Activated T-cell treated with anti-CD3 and anti-CD28 coated beads, Interleukin-2, amount 50 U/mL, for 1 hour (primary cell): Measurements from ENCODE around the gene KIAA0319L.
"Not testable (repeated sequence)": the region's sequence is repeated elsewhere in the genome, so short reads cannot be mapped to it uniquely, and the experiment has no call there.

Experiments used
- DNase-seq: peaks from one replicate; pipeline ENCODE4 v3.0.0-alpha.2; 2020

KIAA0319L gene

GRCh38 chr1:35557118-35557610, at the start of gene KIAA0319L:
TSS of gene KIAA0319L (minus strand) at chr1:35557403. CDS start at chr1:35554491, 2,912 bp downstream.
- no peak for DNase-seq

DNA sequence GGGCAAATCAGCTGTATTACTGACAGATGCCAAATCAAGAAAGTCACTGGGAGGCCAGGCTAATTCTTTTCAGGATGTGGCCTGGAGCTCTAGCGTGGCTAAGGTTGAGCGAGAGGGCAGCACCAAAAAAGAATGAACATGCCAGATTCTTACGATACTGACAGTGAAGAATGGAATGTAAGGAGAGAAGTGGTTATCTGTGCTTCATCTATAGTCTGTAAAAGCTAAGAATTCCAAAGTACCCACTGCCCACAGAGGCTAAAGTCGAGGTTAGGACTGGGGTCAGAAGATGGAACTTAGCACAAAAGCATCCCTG, 48.6 kb upstream of the KIAA0319L start:
- DNase-seq, result no peak

DNA sequence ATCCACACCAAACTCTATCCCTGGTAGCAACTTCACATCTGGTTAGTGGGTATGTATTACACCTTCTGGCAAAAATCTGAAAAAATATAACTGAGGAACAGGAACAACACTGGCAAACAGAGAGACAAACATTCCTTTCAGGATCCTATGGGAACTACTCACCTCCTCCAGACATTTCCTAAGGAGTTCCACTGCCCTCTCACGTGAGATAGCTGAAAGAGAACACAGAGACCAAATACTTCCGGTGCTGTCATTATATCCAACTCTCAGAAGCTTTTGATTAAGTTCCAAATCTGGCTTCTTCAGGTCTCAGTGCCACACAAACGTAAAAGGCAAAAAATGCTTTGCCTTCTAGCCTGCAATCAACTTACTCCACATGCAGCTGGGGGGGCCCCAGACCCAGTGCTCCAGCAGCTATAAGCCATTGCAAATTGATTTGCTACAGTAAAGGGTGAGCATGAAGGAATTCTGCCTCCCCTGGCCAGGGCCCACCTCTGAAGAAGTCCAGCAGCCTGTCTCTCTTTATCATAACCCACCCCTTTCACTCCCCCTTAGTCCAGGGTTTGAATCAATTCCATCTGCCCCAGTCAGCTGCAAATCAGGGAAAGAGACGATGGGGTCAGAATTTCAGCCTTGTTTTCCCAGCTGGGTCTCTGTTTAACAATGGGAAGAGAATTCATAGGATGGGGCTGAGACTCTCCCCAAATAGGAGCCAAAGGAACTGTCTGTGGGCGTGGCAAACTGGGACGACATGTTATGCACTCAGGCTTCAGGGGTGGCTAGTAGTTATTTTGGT, 48.1 kb upstream of the KIAA0319L start:
- no peak for DNase-seq

DNA sequence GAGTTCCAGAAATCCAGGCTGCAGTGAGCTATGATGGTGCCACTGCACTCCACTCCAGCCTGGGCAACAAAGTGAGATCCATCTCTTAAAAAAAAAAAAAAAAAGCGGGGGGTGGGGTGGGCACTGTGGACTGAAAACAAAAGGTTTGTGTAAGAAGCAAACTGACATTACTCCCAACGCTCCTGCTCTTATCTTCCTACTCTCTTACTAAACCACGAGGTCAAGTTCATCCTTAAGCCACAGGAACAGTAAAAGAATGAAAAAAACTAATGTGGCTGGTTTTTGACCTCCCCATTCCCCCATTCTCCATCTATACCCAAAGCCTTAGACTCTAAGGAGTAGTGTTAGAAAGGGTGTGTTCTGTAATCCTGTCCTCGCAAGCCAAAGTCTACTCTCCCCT, 46.7 kb upstream of the KIAA0319L start:
- no peak for DNase-seq

DNA sequence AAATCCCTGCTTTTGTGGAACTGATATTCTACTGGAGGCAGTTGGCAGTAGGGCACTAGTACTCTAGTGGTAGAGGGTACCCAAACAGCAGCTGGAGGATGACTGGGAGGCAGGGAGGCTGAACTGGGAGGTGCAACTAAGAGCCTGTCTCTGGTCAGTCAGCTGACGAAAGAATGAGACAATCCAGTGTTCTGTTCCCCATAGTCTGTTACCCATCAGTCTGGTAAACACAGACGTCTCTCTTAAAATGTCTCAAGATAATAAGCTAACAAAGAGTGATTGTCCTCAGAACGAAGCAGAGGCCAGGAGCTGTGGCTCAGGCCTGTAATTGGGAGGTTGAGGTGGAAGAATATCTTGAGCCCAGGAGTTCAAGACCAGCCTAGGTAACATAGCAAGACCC, 46.3 kb upstream of the KIAA0319L start:
- no peak for DNase-seq

GRCh38 chr1:35600593-35600992, 43.4 kb upstream of the KIAA0319L start:
- no peak for DNase-seq

DNA sequence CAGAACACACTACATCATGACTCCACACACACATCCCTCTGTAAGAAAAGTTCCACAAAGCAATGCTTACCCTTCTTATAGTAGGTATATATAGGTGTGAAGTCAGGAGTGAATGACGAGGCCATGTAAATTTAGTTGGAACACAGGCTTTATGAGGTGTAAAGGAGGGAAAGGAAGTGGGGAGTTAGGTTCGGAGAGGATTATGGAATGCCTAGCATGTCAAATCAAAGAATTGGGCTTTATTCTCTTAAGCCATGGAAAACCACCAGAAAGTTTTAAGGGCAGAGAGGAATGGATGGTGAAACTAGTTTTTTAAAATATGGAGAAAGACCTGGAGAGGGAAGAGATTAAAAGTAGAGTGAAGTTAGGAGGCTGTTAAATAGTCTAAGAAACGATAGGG, 42.2 kb upstream of the KIAA0319L start:
- no peak for DNase-seq

- DNase-seq, result no peak
Measured at GRCh38 chr1:35598895-35599294, 41.7 kb upstream of the KIAA0319L start.

GRCh38 chr1:35597870-35598269, 40.7 kb upstream of the KIAA0319L start:
- no peak for DNase-seq

GRCh38 chr1:35595684-35596083, 38.5 kb upstream of the KIAA0319L start:
- no peak for DNase-seq

- DNase-seq, result no peak
Measured at GRCh38 chr1:35594005-35594760, 37.0 kb upstream of the KIAA0319L start.

DNA sequence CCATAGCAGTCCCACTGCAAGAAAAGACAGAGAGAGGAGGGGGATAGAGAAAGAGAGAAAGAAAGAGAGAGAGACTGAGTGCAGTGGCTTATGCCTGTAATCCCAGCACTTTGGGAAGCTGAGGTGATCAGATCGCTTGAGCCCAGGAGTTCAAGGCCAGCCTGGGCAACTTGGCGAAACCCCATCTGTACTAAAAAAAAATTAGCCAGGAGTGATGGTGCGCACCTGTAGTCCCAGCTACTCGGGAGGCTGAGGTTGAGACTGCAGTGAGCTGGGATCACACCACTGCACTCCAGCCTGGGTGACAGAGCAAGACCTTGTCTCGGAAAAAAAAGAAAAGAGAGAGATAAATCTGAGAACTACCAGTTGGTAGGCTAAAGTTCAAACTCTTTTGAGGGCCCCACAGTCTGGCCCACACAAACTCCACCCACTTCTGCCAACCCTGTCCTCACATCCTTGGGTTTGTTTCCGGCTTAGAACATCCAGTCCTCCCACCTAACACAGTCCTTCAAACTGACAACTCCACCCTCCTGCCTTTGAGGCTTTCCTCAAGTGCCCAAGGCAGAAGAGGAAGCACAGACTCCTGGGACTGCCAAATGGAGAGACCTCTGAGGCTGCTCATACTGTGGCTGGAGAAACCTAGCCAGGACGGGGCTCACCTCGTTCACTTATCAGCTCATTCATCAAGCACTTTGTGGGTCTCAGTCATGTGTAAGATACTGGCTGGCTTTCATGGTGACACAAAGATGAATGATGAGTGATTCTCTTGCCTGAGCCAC, 36.0 kb upstream of the KIAA0319L start:
- DNase-seq, result no peak

- no peak for DNase-seq
Measured at GRCh38 chr1:35591211-35591610, 34.0 kb upstream of the KIAA0319L start.

GRCh38 chr1:35590476-35591040, 33.4 kb upstream of the KIAA0319L start:
- DNase-seq, result no peak

DNA sequence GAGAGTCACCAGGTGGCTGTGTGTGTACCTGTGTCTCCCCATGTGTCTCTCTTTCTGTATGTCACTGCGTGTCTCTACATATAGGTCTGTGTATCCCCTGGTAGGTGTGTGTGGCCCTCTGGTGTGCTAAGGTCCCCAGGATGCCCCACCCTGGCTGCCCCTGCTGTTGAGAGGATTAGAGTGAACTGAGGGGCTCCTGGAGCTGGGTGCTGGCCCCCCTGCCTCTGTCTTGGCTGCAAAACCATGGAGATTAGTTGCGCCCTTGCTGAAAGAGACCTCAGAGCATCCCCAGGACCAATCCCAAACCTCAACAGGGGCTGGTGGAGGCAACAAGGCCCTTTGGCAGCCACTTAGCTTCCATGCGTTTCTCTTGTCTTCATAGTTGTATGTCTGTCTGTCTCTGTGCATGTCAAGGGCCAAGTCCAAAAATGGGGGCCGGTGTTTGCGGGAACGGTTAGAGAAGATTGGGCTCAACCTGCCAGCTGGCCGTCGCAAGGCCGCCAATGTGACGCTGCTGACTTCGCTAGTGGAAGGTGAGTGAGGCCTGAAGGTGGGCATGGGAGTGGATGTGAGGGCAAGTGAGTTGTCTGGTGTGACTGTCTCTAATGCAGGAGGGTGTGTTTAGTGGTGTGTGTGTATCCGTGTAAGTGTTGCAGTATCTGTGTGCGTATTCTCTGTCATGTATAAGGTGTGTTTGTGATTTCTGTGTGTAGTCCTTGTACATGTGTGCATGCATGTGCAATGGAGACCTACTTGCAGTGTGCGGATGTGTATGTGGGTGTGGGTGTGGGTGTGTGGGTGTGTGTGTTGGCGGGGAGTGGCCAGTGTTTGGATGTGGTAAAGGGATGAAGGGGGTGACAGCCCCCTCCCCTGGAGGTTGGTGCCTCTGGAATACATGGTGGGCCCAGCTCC, 32.6 kb upstream of the KIAA0319L start:
- no peak for DNase-seq

- DNase-seq, result no peak
Measured at GRCh38 chr1:35588197-35588910, 31.2 kb upstream of the KIAA0319L start.

DNA sequence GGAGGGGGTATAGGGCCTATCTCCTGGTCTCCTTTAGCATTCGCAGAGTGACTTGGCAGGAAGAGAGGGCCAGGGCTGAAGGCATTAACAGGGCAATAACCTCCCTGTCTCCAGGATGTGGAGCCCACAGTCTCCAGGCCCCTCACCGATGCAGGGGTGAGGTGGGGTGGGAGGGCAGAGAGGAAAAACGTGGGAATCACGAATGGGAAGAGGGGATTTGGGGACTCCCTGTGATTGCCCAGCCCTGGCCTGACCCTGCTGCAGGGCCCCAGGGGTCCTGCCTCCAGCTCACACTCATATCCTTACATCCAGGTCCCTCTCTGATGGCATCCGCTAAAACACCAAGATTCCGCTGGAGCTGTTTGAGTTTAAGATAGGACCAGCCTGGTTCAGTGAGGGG, 30.5 kb upstream of the KIAA0319L start:
- DNase-seq, result no peak

DNA sequence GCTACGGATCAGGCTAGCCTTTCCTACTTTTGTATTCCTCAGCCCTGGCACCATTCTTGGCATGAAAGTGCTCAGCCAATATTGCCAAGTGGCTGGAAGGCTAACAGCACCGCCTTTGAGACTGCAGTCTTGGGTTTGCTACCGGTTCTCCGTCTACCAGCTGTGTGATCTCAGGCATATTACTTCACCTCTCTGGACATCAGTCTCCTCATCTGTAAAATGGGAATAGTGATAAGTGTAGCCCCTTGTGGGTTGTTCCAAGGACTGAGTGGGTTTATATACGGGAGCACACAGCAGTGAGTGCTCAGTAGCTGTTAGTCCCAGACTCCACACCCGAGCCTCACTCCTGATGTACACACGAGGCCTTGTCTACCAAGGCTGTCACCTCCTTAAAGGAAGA, 29.6 kb upstream of the KIAA0319L start:
- no peak for DNase-seq

- DNase-seq, result not testable (repeated sequence)
Measured at GRCh38 chr1:35585805-35586204, 28.6 kb upstream of the KIAA0319L start.

DNA sequence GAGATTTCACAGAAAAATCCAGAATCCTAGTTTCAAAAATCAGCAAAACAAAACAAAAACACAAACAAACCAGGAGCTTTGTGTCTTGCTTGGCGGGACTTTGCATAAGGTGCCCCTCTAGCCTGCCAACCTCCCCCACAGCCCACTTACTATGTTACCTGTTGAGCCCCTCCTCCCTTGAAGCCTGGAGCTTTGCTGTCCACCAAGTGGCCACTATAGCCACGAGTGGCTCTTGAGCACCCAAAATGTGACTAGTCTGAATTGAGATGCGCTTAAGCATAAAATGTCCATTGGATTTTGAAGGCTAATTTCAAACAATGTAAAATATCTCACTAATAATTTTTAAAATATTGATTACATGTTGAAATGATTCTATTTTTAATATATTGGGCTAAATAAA, 28.1 kb upstream of the KIAA0319L start:
- DNase-seq, result no peak

DNA sequence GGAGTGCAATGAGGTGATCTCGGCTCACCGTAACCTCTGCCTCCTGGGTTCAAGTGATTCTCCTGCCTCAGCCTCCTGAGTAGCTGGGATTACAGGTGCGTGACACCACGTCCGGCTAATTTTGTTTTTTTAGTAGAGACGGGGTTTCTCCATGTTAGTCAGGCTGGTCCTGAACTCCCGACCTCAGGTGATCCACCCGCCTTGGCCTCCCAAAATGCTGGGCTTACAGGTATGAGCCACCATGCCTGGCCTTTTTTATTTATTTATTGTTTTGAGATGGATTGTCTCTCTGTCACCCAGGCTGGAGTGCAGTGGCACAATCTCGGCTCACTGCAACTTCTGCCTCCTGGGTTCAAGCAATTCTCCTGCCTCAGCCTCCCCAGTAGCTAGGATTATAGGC, 24.4 kb upstream of the KIAA0319L start:
- DNase-seq, result not testable (repeated sequence)
